Caco-2 (cell line): ENCODE data around the gene IP6K2. TPM values are rescaled to one million over a fixed set of nuclear protein-coding genes. Genes with fewer than 3 reads are reported as not detected.

Experiments used
- BruUV-seq: library from RNA; stranded (reverse); fragments of 400-500 nt; replicated peaks from 2 replicates; lab custom pipeline; 2021; lab: Mats Ljungman, UMichigan
- CTCF ChIA-PET: fragments of 300-600 bp; sonication (Branson Sonifier 250); formaldehyde crosslinking; loops from one replicate; lab custom pipeline; 2022; ENCODE audit warnings: antibody characterized with exemption; lab: Charles Lee
- POLR2A ChIA-PET: fragments of 300-600 bp; sonication (Branson Sonifier 250); formaldehyde crosslinking; loops from one replicate; lab custom pipeline; 2022; ENCODE audit warnings: antibody characterized with exemption; lab: Charles Lee
- DNase-seq, 2 experiments: peaks; one replicate each; pipeline versions ENCODE4 v3.0.0 to v3.0.0-alpha.2; 2020 to 2022
- H3K27me3 ChIP-seq: replicated peaks from 2 replicates; pipeline ENCODE4 v1.6.0; 2011; ENCODE audit warnings: low read length; ENCODE audit not compliant: control insufficient read depth, insufficient read depth
- H3K36me3 ChIP-seq: 2 replicates; pipeline ENCODE4 v1.5.1; 2011; ENCODE audit warnings: low read length; ENCODE audit not compliant: control insufficient read depth, insufficient read depth
- H3K4me1 ChIP-seq: fragments of 250-450 bp; sonication (Bioruptor Pico); 2 replicates; pipeline ENCODE4 v1.5.1; 2020; ENCODE audit warnings: mild to moderate bottlenecking
- H3K4me3 ChIP-seq: 2 replicates; pipeline ENCODE4 v1.5.1; 2011; ENCODE audit warnings: low read depth, mild to moderate bottlenecking, control low read depth, low read length
- H3K9me3 ChIP-seq: fragments of 250-450 bp; sonication (Bioruptor Pico); 2 replicates; pipeline ENCODE4 v1.5.1; 2020; ENCODE audit warnings: mild to moderate bottlenecking, moderate library complexity
- H3K27ac Mint-ChIP-seq: one replicate; pipeline ENCODE4 v1.8.0; 2022; ENCODE audit warnings: mixed read lengths; ENCODE audit not compliant: unreplicated experiment
- H3K27me3 Mint-ChIP-seq: one replicate; pipeline ENCODE4 v1.8.0; 2022; ENCODE audit warnings: mixed read lengths; ENCODE audit not compliant: insufficient read depth, unreplicated experiment
- H3K36me3 Mint-ChIP-seq: one replicate; pipeline ENCODE4 v1.8.0; 2022; ENCODE audit warnings: mild to moderate bottlenecking, mixed read lengths; ENCODE audit not compliant: insufficient read depth, unreplicated experiment
- H3K4me1 Mint-ChIP-seq: one replicate; pipeline ENCODE4 v1.8.0; 2022; ENCODE audit warnings: low read depth, mixed read lengths; ENCODE audit not compliant: unreplicated experiment
- H3K4me3 Mint-ChIP-seq: one replicate; pipeline ENCODE4 v1.8.0; 2022; ENCODE audit warnings: mild to moderate bottlenecking, moderate library complexity, mixed read lengths; ENCODE audit not compliant: unreplicated experiment
- H3K9me3 Mint-ChIP-seq: one replicate; pipeline ENCODE4 v1.8.0; 2022; ENCODE audit warnings: mixed read lengths; ENCODE audit not compliant: unreplicated experiment
- intact Hi-C: fragments of 100-400 bp; cut with micrococcal nuclease; formaldehyde crosslinking; loops from one replicate; pipeline ENCODE4 v1.10.0; 2022; ENCODE audit not compliant: unreplicated experiment
- total RNA-seq: library from RNA; stranded (reverse); gene quantifications from 2 replicates; pipeline ENCODE4 v1.2.3, GENCODE V29; 2022
- TF ChIP-seq, protein P1 (sequence below), 2 experiments: fragments of 200-600 bp in 1 of 2; IDR thresholded peaks; 1 replicate in 1 of 2; 2 replicates in 1 of 2; pipeline versions ENCODE4 v1.5.1 to v1.8.0; 2011 to 2022; ENCODE audit warnings: antibody characterized with exemption in 1 of 2, control low read depth in 1 of 2, inconsistent platforms in 1 of 2, low read depth in 1 of 2, low read length in 1 of 2, mild to moderate bottlenecking in 1 of 2, moderate library complexity in 1 of 2; ENCODE audit not compliant: insufficient read depth in 1 of 2, severe bottlenecking in 1 of 2, unreplicated experiment in 1 of 2

Gene IP6K2
- total RNA-seq, 1 experiment from 2014 or later = 91.7 TPM

DNA sequence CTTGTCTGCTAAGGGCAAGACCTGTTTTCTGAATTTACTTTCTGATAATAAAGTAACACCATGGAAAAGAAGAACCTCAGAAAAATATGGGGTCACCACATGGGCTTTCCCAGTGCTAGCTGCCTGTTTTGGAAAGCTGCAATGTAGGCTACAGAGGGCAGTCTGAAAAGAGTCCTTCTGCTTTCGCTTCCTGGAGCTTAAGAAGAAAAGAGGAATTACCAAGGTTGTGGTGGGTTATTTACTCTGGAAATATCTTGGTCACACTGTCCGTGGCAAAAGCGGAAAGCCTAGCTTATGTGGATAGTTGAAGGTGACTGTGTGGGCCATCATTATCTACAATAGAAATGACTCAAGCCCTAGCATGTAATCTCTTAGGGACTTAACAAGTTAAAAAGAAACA is 31.7 kb upstream of the IP6K2 start:
- ChIA-PET CTCF (no interaction called here), POLR2A (no interaction called here)
- Mint-ChIP-seq H3K4me3 (no peak overlapping the region), H3K36me3 (peaks cover 20% of the 10 kb centered on the region), H3K9me3 (no peaks in the 10 kb centered on the region), H3K27ac (no peak overlapping the region), H3K27me3 (no peaks in the 10 kb centered on the region), H3K4me1 (no peaks in the 10 kb centered on the region)
- DNase-seq = no peak
- H3K36me3 ChIP-seq = no peaks in the 10 kb centered on the region; the same call in none of the 2 replicates
- H3K4me1 ChIP-seq = no peaks in the 10 kb centered on the region
- intact Hi-C loops = no loop called here
- H3K27me3 ChIP-seq = no peaks in the 10 kb centered on the region
- no TSS peak for BruUV-seq
- no peak overlapping the region for H3K4me3 ChIP-seq
- no peaks in the 10 kb centered on the region for H3K9me3 ChIP-seq
- TF ChIP-seq, protein P1, sequence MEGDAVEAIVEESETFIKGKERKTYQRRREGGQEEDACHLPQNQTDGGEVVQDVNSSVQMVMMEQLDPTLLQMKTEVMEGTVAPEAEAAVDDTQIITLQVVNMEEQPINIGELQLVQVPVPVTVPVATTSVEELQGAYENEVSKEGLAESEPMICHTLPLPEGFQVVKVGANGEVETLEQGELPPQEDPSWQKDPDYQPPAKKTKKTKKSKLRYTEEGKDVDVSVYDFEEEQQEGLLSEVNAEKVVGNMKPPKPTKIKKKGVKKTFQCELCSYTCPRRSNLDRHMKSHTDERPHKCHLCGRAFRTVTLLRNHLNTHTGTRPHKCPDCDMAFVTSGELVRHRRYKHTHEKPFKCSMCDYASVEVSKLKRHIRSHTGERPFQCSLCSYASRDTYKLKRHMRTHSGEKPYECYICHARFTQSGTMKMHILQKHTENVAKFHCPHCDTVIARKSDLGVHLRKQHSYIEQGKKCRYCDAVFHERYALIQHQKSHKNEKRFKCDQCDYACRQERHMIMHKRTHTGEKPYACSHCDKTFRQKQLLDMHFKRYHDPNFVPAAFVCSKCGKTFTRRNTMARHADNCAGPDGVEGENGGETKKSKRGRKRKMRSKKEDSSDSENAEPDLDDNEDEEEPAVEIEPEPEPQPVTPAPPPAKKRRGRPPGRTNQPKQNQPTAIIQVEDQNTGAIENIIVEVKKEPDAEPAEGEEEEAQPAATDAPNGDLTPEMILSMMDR (IDR thresholded peaks at IDR 0.05; ENCODE audit: insufficient read depth in 1 of 2, low read depth in 1 of 2, low read length in 1 of 2, severe bottlenecking in 1 of 2, unreplicated experiment in 1 of 2) = no peak

DNA sequence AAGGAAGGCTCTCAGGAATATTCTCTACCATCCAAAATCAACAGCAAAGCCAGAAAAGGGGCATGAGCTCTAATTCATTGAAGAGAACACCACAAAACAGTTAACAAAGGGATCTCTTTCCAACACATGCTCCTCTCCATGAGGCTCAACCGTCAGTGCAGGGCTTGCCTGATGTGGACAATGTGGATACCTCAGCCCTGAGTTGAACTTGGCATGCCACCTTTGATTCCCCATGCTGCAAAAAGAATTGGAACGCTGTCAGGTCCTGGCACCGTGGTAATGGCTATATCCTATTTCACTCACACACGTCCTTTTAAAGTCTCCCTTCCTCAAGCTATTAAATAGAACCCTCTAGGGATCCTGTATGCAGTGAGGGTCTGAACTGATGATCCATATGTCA is 30.7 kb upstream of the IP6K2 start:
- Histone ChIP-seq H3K36me3 (no peaks in the 10 kb centered on the region; the same call in none of the 2 replicates), H3K9me3 (no peaks in the 10 kb centered on the region), H3K27me3 (no peaks in the 10 kb centered on the region), H3K4me1 (no peaks in the 10 kb centered on the region), H3K4me3 (no peak overlapping the region)
- H3K27ac Mint-ChIP-seq = no peak overlapping the region
- no peak overlapping the region for H3K4me3 Mint-ChIP-seq
- no peaks in the 10 kb centered on the region for H3K4me1 Mint-ChIP-seq
- H3K27me3 Mint-ChIP-seq = no peaks in the 10 kb centered on the region
- CTCF ChIA-PET = interaction anchor here (0.8 kb wide), 1 partner anchor 18 kb away, joined by 3 read pairs; no protein-coding TSS in a partner anchor
- TSS peak; percentile 22 for BruUV-seq
- TF ChIP-seq, protein P1 (IDR thresholded peaks at IDR 0.05; ENCODE audit: insufficient read depth in 1 of 2, low read depth in 1 of 2, low read length in 1 of 2, severe bottlenecking in 1 of 2, unreplicated experiment in 1 of 2) = no peak
- POLR2A ChIA-PET = interaction anchor here (0.6 kb wide), 1 partner anchor 150 kb away, joined by 3 read pairs; no protein-coding TSS in a partner anchor
- no peak for DNase-seq
- peaks cover 25% of the 10 kb centered on the region for H3K36me3 Mint-ChIP-seq
- intact Hi-C loops = no loop called here
- H3K9me3 Mint-ChIP-seq = no peaks in the 10 kb centered on the region

DNA sequence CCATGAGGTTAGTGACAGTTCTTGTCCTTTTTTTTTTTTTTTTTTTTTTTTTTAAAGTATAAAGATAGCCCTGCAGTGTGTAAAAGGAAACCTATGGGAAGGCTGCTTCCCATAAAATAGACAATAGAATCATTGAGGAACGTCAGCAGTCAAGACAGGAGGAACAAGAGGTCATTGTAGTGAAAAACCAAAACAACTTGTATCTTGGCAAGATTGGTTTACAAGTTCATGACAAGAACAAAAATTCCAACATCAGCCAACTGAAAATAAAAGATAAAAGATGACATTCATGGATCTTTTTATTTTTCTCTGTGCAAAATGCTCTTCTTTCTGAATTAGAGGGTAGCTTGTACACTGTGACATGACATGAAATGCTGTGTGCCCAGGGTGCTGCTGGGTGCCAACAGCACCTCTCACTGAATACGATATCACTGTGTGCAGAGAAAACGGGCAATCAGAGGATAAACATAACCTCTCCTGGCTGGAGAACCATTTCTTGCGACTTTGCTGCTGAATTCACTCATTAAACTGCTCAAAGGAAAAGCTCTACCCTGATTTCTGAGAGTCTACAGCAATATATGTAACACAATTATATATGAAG is 30.1 kb upstream of the IP6K2 start:
- no peak overlapping the region for H3K27ac Mint-ChIP-seq

More for the DNA sequence above, 30.1 kb upstream of the IP6K2 start:
- H3K9me3 ChIP-seq = no peaks in the 10 kb centered on the region
- no peak overlapping the region for H3K4me3 ChIP-seq
- H3K4me1 ChIP-seq = no peaks in the 10 kb centered on the region
- no peaks in the 10 kb centered on the region for H3K27me3 ChIP-seq
- TF ChIP-seq, protein P1 (IDR thresholded peaks at IDR 0.05; ENCODE audit: insufficient read depth in 1 of 2, low read depth in 1 of 2, low read length in 1 of 2, severe bottlenecking in 1 of 2, unreplicated experiment in 1 of 2) = no peak
- Mint-ChIP-seq H3K36me3 (peaks cover 25% of the 10 kb centered on the region), H3K4me1 (no peaks in the 10 kb centered on the region), H3K27me3 (no peaks in the 10 kb centered on the region), H3K9me3 (no peaks in the 10 kb centered on the region), H3K4me3 (no peak overlapping the region)
- CTCF ChIA-PET = interaction anchor here (0.5 to 0.8 kb wide), 2 partner anchors 7 to 19 kb away, joined by 3 read pairs; no protein-coding TSS in a partner anchor
- intact Hi-C loops = no loop called here
- POLR2A ChIA-PET = no interaction called here
- no peaks in the 10 kb centered on the region; the same call in none of the 2 replicates for H3K36me3 ChIP-seq
- no TSS peak for BruUV-seq
- no peak for DNase-seq
